Erythroblast (primary cell): ENCODE data around the gene ZNF17.
"Not testable (repeated sequence)": the region's sequence is repeated elsewhere in the genome, so short reads cannot be mapped to it uniquely, and the experiment has no call there.

ENCODE experiments used
- GATA1 ChIP-seq: IDR thresholded peaks from 2 replicates; pipeline ENCODE4 v1.6.1; 2011; ENCODE audit warnings: low read depth, mild to moderate bottlenecking, control low read depth, low read length, moderate library complexity
- POLR2A ChIP-seq: IDR thresholded peaks from 2 replicates; pipeline ENCODE4 v1.6.1; 2011; ENCODE audit warnings: mild to moderate bottlenecking, low read length

- TF ChIP-seq POLR2A, GATA1: not testable (repeated sequence)
Measured at GRCh38 chr19:57374647-57375046, 36.3 kb upstream of the ZNF17 start.
